ENCODE measurements around the gene GALNT17. TPM values are rescaled to one million over a fixed set of nuclear protein-coding genes. Genes with fewer than 3 reads are reported as not detected.

GALNT17 gene
- total RNA-seq, 1 donor from 2014 or later, result 95.3 TPM

DNA sequence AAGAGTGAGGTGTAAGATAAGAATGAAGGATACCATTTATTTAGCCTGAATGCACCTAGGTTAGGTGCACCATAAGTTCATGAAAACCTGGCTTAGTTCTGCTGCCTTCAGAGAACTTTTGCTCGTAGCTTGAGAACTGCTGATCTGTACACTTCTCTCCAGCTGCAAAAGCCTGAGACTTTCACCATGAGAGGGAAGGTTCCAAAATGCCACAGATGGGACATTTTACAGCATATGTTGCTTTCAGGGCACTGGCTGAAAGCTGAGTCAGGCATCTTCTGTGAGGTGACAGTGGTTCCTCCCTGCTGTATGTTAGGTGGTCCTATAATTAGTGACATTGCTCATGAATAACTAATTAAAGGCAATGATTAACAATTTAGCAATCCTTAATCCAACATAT, 298.3 kb downstream of the GALNT17 start:
- Histone ChIP-seq H3K27ac (replicated peaks) (no peak overlapping the region), H3K36me3 (no peaks in the 10 kb centered on the region), H3K27me3 (ENCODE audit: low read depth) (no peaks in the 10 kb centered on the region), H3K4me3 (no peak overlapping the region), H3K9me3 (replicated peaks) (no peaks in the 10 kb centered on the region), H3K4me1 (no peaks in the 10 kb centered on the region)
- intact Hi-C loops (cut with micrococcal nuclease), result no loop called here
- no peak for DNase-seq
- TF ChIP-seq, protein P1, sequence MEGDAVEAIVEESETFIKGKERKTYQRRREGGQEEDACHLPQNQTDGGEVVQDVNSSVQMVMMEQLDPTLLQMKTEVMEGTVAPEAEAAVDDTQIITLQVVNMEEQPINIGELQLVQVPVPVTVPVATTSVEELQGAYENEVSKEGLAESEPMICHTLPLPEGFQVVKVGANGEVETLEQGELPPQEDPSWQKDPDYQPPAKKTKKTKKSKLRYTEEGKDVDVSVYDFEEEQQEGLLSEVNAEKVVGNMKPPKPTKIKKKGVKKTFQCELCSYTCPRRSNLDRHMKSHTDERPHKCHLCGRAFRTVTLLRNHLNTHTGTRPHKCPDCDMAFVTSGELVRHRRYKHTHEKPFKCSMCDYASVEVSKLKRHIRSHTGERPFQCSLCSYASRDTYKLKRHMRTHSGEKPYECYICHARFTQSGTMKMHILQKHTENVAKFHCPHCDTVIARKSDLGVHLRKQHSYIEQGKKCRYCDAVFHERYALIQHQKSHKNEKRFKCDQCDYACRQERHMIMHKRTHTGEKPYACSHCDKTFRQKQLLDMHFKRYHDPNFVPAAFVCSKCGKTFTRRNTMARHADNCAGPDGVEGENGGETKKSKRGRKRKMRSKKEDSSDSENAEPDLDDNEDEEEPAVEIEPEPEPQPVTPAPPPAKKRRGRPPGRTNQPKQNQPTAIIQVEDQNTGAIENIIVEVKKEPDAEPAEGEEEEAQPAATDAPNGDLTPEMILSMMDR (IDR thresholded peaks at IDR 0.05; ENCODE audit: borderline replicate concordance), result no peak

DNA sequence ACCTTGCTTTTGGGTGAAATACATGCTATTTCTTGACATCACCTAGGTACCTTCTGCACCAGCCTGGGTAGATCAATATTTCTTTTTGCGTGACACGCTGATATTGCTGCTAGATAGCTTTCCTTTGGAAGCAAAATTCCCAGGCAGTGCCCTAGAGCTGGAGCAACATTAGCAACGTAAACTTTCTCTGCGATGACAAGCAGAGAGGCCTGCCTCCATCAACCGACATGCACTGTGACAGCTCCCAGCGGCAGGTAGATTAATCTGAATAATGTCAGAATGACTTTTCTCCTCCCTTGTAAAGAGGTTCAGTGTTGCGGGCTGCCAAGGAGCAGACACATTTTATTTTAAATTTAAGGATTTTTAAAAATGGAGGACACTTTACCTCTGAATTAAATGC, 307.4 kb downstream of the GALNT17 start:
- DNase-seq, result no peak
- Histone ChIP-seq H3K36me3 (no peaks in the 10 kb centered on the region), H3K27me3 (ENCODE audit: low read depth) (no peaks in the 10 kb centered on the region), H3K9me3 (replicated peaks) (no peaks in the 10 kb centered on the region), H3K4me1 (peaks cover 4% of the 10 kb centered on the region), H3K27ac (replicated peaks) (no peak overlapping the region), H3K4me3 (no peak overlapping the region)
- intact Hi-C loops (cut with micrococcal nuclease), result no loop called here
- TF ChIP-seq, protein P1 (IDR thresholded peaks at IDR 0.05; ENCODE audit: borderline replicate concordance), result no peak

DNA sequence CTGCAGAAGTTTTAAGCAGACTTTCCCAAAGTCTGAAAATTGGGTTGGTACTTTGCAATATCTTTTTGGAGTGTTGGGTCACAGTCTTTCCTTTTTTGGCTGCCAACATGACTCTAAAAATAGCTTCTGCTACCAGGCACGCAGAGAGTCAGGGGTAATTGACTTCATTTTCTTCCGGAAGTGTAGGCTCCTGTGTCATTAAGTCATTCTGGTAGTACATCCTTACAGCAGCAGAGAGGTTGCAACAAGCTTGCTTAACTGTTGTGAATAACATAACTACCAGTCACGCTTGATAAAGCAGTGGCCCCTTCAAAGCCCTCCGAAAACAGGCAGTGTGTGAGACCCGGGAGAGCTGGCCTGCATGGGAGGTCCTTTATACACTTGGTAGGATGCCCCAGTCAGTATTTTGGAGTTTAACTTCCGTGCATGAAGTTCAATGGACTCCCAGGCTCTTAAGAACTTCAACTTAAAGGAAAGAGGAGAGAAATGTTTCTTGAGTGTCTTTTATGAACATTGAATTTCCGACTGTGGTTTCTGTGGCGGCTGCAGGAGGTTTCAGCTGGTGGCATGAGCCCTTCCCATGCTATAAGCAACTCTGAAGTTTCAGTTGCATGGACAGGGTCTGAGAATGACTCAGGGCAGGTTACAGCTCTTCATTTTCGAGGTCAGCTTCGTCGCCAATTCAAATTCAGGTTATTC, 310.7 kb downstream of the GALNT17 start:
- no peaks in the 10 kb centered on the region for H3K27me3 ChIP-seq (ENCODE audit: low read depth)
- no peaks in the 10 kb centered on the region for H3K36me3 ChIP-seq
- intact Hi-C loops (cut with micrococcal nuclease), result no loop called here
- DNase-seq, result no peak
- TF ChIP-seq, protein P1 (IDR thresholded peaks at IDR 0.05; ENCODE audit: borderline replicate concordance), result no peak
- no peaks in the 10 kb centered on the region for H3K9me3 ChIP-seq (replicated peaks)
- peaks cover 4% of the 10 kb centered on the region for H3K4me1 ChIP-seq
- no peak overlapping the region for H3K27ac ChIP-seq (replicated peaks)
- H3K4me3 ChIP-seq, result no peak overlapping the region

DNA sequence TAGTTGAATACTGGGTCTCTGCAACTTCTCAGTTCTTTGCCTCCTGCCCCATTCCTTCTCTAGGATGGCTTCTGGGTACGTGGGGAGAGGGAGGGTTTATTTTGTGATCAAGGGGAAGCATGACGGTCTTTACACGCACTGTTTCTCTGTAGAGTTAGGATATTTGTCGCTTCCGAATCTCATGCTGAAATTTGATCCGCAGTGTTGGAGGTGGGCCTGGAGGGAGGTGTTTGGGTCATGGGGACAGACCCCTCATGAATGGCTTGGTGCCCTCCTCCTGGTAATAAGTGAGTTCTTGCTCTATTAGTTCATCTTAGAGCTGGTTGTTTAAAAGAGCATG, 311.2 kb downstream of the GALNT17 start:
- H3K4me1 ChIP-seq, result peaks cover 4% of the 10 kb centered on the region
- H3K27me3 ChIP-seq (ENCODE audit: low read depth), result no peaks in the 10 kb centered on the region
- intact Hi-C loops (cut with micrococcal nuclease), result no loop called here
- H3K27ac ChIP-seq (replicated peaks), result no peak overlapping the region
- TF ChIP-seq, protein P1 (IDR thresholded peaks at IDR 0.05; ENCODE audit: borderline replicate concordance), result no peak
- no peak for DNase-seq
- no peak overlapping the region for H3K4me3 ChIP-seq
- H3K36me3 ChIP-seq, result no peaks in the 10 kb centered on the region
- no peaks in the 10 kb centered on the region for H3K9me3 ChIP-seq (replicated peaks)

DNA sequence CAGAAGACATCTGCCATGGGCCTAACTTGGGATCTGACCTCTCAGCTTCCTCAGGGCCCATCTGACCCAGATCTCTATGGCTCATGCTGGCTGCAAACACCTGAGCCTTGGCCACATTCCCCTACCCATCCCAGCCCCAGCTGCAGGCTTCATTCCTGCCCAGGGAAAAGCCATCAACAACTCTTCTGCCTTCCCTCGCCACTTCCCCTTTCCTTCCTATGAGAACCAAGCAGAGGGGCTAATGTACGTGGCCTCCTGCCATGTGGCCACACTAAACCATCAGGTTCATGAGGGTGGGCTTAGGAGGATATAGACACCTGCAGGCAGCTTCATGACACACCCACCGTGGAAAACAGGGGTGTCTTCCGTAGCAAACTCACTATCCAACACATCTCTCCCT, 312.2 kb downstream of the GALNT17 start:
- Histone ChIP-seq H3K27me3 (ENCODE audit: low read depth) (no peaks in the 10 kb centered on the region), H3K9me3 (replicated peaks) (no peaks in the 10 kb centered on the region), H3K36me3 (no peaks in the 10 kb centered on the region), H3K27ac (replicated peaks) (no peak overlapping the region), H3K4me1 (peaks cover 4% of the 10 kb centered on the region), H3K4me3 (no peak overlapping the region)
- intact Hi-C loops (cut with micrococcal nuclease), result no loop called here
- DNase-seq, result no peak
- TF ChIP-seq, protein P1 (IDR thresholded peaks at IDR 0.05; ENCODE audit: borderline replicate concordance), result no peak
